Testis (tissue), 5 donors: Measurements from ENCODE around the gene NMRK2. TPM values are rescaled to one million over a fixed set of nuclear protein-coding genes. Genes with fewer than 3 reads are reported as not detected.
"Not testable (repeated sequence)": the region's sequence is repeated elsewhere in the genome, so short reads cannot be mapped to it uniquely, and the experiment has no call there.

Experiments
- DNase-seq: peaks from one replicate; pipeline ENCODE4 v3.0.0-alpha.2; 2019
- H3K27ac ChIP-seq, 2 donors: fragments of 200-600 bp; sonication (generic); one replicate each; pipeline ENCODE4 v1.5.1; 2019
- H3K27me3 ChIP-seq: fragments of 200-600 bp; sonication (generic); one replicate; pipeline ENCODE4 v1.5.1; 2019
- H3K36me3 ChIP-seq: fragments of 200-600 bp; sonication (generic); one replicate; pipeline ENCODE4 v1.5.1; 2017; ENCODE audit warnings: low read depth; ENCODE audit errors: missing control alignments
- H3K4me1 ChIP-seq: fragments of 200-600 bp; sonication (generic); one replicate; pipeline ENCODE4 v1.5.1; 2019
- H3K4me3 ChIP-seq, 2 donors: fragments of 200-600 bp; sonication (generic); one replicate each; pipeline ENCODE4 v1.5.1; 2017 to 2019
- H3K9me3 ChIP-seq: fragments of 200-600 bp; sonication (generic); one replicate; pipeline ENCODE4 v1.5.1; 2017
- CTCF ChIP-seq, 3 experiments: fragments of 450-650 bp in 2 of 3; fragments of 200-600 bp in 1 of 3; sonication (generic) in 1 of 3; IDR thresholded peaks; one replicate each; pipeline ENCODE4 v1.5.1; 2016 to 2019; ENCODE audit warnings: antibody characterized with exemption in 3 of 3, mild to moderate bottlenecking in 2 of 3, moderate library complexity in 1 of 3
- POLR2A ChIP-seq: fragments of 450-650 bp; IDR thresholded peaks from one replicate; pipeline ENCODE4 v1.6.1; 2017; ENCODE audit warnings: antibody characterized with exemption, mild to moderate bottlenecking, moderate library complexity
- WGBS, 2 donors: methylation state at CpG; one replicate each; pipeline ENCODE4 v1.1.5; 2018; 5-methylcytosine and 5-hydroxymethylcytosine counted together
- intact Hi-C: fragments of 100-400 bp; cut with DNase I; formaldehyde crosslinking; loops from one replicate; pipeline ENCODE4 v1.15.1; 2023; ENCODE audit warnings: low total_unique reads
- long read RNA-seq, 2 donors: transcript quantifications; one replicate each; lab custom pipeline, GENCODE V29; 2026
- polyA plus RNA-seq: library from polyadenylated mRNA; stranded (reverse); fragments of 350-450 nt; fragmentation: Illumina TruSeq; extraction: RNeasy Lipid Tissue Mini Kit (QIAGEN cat#74804); gene quantifications from one replicate; pipeline ENCODE4 v1.2.3, GENCODE V29; 2014; ENCODE audit warnings: low read depth, low replicate concordance; ENCODE audit not compliant: insufficient read depth
- total RNA-seq, 2 donors: library from RNA; depleted of rRNA; stranded (reverse); fragments of >200 nt; gene quantifications; one replicate each; pipeline ENCODE4 v1.2.3, GENCODE V29; 2016

NMRK2 gene
- total RNA-seq (1 to 10 TPM; 1.7 to 3.2 TPM), polyA plus RNA-seq (1.7 TPM)
- long read RNA-seq, donor 1 = 0 reads
- long read RNA-seq, donor 2 = 0 reads

GRCh38 chr19:3932931-3933810, at the start of gene NMRK2:
Gene NMRK2, plus strand, starts transcription at chr19:3933069. Its CDS starts 603 bp downstream, at chr19:3933672.
- no peak within 1 kb of the TSS for H3K4me3 ChIP-seq
- WGBS, 2 donors = 2 to 3% methylated on average over 26 to 44 of the region's 51 CpGs
- TF ChIP-seq CTCF (IDR thresholded peaks at IDR 0.05) (no peak), POLR2A (no peak)
- no peak for DNase-seq
- no peaks in the 10 kb centered on the region for H3K9me3 ChIP-seq
- no peaks in the 10 kb centered on the region for H3K36me3 ChIP-seq
- H3K4me1 ChIP-seq = peaks cover 5% of the 10 kb centered on the region
- intact Hi-C loops = no loop called here
- H3K27ac ChIP-seq = no peak within 1 kb of the TSS
- no peaks in the 10 kb centered on the region for H3K27me3 ChIP-seq

- intact Hi-C loops = no loop called here
Observed at GRCh38 chr19:3890591-3890990, 42.3 kb upstream of the NMRK2 start.

GRCh38 chr19:3893509-3894179, 39.2 kb upstream of the NMRK2 start:
- Histone ChIP-seq H3K27me3 (no peaks in the 10 kb centered on the region), H3K36me3 (no peaks in the 10 kb centered on the region), H3K27ac (no peak overlapping the region), H3K4me1 (peaks cover 8% of the 10 kb centered on the region), H3K4me3 (no peak overlapping the region), H3K9me3 (no peaks in the 10 kb centered on the region)
- DNase-seq = peak; percentile 55
- WGBS, 2 donors = 38 to 56% methylated on average over 9 to 12 of the region's 12 CpGs
- intact Hi-C loops = no loop called here
- TF ChIP-seq CTCF (IDR thresholded peaks at IDR 0.05) (no peak), POLR2A (no peak)

More at GRCh38 chr19:3890591-3890990, 42.3 kb upstream of the NMRK2 start:
- Histone ChIP-seq H3K9me3 (no peaks in the 10 kb centered on the region), H3K36me3 (no peaks in the 10 kb centered on the region), H3K27me3 (no peaks in the 10 kb centered on the region), H3K27ac (no peak overlapping the region), H3K4me1 (peaks cover 8% of the 10 kb centered on the region), H3K4me3 (no peak overlapping the region)
- DNase-seq = no peak
- 84 to 98% methylated on average over 6 to 17 of the region's 17 CpGs for WGBS, 2 donors
- TF ChIP-seq POLR2A = no peak
- TF ChIP-seq CTCF (IDR thresholded peaks at IDR 0.05) = no peak

- H3K4me1 ChIP-seq, H3K9me3 ChIP-seq, H3K36me3 ChIP-seq, H3K4me3 ChIP-seq, H3K27me3 ChIP-seq, H3K27ac ChIP-seq, intact Hi-C loops, DNase-seq: not testable (repeated sequence)
- whole genome bisulfite sequencing, 2 donors = 90 to 91% methylated on average over 5 of the region's 5 CpGs
Observed at GRCh38 chr19:3894959-3895358, 37.9 kb upstream of the NMRK2 start.

GRCh38 chr19:3895788-3896187, 37.1 kb upstream of the NMRK2 start:
- intact Hi-C loops = no loop called here
- Histone ChIP-seq H3K4me1 (peaks cover 8% of the 10 kb centered on the region), H3K27ac (no peak overlapping the region), H3K36me3 (no peaks in the 10 kb centered on the region), H3K27me3 (no peaks in the 10 kb centered on the region), H3K4me3 (no peak overlapping the region), H3K9me3 (no peaks in the 10 kb centered on the region)
- no peak for DNase-seq
- TF ChIP-seq CTCF (IDR thresholded peaks at IDR 0.05) = no peak
- TF ChIP-seq POLR2A = no peak
- WGBS, 2 donors = 93 to 100% methylated on average over 5 of the region's 5 CpGs
